CD4-positive, alpha-beta T cell treated with Interleukin-10 for 1 hour (primary cell): ENCODE results near the gene VKORC1L1.
"Not testable (repeated sequence)": the region's sequence is repeated elsewhere in the genome, so short reads cannot be mapped to it uniquely, and the experiment has no call there.

Experiments used
- DNase-seq: peaks from one replicate; pipeline ENCODE4 v3.0.0-alpha.2; 2020

The VKORC1L1 gene

DNA sequence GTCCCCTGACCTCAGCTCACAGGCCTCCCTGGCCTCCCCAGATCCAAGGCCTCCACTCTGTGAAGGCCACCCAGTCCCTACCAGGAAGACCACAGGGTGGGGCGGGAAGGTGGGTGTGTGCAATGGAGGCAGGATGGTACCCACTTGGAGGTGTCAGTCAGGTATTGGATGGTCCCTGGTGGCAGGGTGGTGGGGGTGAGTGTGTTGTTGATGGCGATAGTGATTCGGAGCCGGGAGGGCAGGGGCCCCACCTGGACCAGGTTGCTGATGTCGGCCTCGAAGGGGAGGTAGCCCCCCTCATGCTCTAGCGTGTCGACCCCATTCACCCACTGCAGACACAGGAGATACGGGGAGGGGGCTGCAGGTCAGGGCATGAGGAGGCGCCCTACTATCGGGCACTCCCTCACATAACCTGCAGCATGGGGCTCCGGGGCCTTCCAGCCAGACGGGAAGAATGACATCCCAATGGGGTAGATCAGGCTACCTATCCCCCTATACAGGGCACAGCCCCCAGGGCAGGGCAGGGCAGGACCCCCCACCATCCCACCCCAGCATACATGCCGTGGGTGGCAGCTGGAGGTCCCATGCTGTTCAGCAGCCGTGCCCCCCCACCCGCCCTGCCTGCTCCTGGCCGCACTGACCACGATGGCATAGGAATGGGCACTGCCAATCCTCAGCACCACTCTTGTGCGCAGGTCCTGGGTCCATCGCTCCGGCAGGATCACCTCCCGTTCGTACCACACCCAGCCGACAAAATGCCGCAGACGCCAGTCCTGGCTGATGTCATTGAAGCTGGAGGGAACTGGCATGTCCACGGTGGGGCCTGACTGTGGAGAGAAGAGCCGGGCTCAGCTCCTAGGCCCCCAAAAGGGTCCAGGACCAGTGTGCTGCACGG, 107.0 kb downstream of the VKORC1L1 start:
- DNase-seq, result no peak

DNA sequence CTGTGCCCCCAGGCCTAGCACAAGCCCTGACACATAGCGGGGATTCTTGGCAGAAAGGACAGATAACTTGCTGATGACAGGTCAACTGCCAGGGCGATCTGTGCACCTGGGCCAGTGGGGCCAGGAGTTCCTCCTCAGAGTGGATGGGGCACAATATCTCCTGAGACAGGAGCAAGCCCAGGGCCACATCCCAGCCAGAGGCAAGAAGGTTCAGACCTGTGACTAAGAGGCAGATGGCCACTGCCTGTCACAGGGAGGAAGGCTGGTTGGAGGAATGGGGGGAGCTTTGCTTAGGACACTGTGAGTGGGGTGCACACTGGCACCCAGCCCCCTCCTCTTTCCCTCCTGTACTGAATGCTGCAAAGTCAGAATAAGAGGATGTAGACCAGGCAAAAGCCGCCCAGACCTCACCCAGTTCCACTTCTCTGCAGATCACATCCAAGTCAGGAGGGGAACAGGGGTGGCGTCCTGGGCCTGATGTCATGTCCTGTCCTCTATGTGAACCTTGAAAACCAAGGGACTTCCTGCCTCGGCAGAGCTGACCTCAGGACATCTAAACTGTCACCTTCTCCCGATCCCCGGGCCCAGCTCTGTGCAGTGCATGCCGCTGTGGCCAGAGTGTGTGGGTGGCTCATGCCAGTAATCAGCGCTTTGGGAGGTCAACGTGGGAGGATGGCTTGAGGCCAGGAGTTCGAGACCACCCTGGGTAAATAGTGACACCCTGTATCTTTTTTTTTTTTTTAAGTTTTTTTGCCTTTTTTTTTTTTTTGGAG, 107.8 kb downstream of the VKORC1L1 start:
- peak; percentile 64 for DNase-seq

DNA sequence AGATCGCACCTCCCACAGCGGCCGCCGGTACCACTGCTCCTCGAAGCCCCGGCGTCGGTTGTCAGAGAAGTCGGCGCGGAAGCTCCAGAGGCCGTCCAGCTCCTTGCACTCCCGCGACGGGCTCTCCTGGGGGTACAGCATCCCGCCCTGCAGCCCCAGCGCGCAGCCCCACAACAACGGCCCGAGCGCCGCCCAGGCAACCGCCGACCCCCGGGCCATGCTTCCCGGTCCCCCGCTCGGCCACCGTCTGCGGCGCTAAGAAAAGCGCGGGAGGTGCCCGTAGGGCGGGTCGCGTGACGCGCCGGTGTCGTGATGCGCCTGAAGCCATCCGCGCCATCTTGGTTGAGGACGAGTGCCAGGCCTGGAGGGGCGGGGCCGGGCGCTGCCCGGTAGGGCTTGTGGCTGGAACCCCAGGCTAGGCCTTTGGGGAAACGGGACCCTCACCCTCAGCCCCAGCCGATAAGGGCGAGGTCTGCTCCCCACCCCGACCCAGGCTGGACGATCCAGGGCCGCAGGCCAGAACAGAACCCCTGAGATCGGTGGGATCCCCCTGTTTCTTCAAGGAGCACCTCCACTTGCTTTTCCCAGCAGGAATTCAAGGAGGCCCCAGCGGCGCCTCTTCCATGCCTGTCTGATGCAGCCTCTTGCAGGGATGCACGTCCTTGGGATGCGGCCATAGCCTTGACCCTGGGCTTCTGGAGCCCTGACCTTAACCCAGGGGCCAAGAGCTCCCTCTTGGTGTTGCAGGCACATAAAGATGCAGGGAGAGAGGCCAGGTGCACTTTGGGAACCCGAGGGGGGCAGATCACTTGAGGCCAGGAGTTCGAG, 109.3 kb downstream of the VKORC1L1 start, which contains the start of gene GUSB:
Gene GUSB, minus strand, starts transcription at position 249 of the 828 bp plus-strand sequence. Its CDS starts 30 bp downstream, at position 219.
- DNase-seq, result peak; percentile 92

DNA sequence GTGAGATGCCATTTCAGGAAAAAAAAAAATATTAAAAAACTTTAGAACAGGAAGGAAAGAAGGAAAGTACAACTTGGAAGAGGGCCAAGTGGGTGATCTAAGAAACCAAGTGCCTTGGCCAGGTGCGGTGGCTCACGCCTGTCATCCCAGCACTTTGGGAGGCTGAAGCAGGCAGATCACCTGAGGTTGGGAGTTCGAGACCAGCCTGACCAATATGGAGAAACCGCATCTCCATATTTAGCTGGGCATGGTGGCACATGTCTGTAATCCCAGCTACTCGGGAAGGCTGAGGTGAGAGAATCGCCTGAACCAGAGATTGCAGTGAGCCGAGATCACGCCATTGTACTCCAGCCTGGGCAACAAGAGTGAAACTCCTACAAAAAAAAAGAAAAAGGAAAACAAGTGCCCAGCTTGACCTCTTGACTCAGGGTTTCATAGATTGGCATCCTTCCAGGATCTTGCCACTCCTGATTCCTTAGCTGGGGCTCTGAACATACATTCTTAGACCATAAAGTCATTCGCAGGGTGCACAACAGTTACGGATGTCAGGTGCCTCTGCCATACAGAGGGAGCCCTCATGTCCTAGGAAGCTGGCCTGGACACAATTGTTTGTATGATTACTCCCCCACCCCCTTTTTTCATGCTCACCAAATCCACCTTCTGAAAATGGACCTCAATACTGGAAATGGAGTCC, 111.2 kb downstream of the VKORC1L1 start:
- DNase-seq, result no peak

DNA sequence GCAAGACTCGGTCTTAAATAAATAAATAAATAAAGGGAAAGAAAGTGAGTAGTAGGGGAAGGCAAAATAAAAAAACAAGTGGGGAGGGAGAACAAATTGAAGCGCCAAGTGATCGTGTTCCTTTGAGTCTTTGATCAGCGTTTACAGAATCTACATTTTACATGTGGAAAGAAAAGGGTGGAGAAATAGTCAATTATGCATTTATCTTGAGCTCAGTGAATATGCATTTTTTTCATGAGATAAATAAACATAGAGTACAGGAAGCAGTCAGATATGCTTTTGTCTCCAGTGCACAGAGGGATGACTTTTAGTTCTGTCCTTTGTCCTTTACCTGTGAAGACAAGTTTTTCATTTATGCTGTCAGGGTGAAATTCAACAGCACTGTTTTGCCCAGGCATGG, 115.2 kb downstream of the VKORC1L1 start:
- DNase-seq, result no peak

DNA sequence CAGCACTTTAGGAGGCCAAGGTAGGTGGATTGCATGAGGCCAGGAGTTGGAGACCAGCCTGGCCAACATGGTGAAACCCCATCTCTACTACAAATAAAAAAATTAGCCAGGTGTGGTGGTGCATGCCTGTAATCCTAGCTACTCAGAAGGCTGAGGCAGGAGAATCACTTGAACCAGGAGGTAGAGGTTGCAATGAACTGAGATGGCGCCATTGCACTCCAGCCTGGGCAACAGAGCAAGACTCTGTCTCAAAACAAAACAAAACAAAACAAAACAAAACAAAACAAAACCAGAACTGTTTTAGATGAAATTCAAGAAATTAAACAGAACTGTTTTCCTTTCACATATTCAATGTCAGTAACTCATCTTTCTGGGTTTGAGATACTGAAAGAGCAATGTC, 115.6 kb downstream of the VKORC1L1 start:
- not testable (repeated sequence) for DNase-seq

DNA sequence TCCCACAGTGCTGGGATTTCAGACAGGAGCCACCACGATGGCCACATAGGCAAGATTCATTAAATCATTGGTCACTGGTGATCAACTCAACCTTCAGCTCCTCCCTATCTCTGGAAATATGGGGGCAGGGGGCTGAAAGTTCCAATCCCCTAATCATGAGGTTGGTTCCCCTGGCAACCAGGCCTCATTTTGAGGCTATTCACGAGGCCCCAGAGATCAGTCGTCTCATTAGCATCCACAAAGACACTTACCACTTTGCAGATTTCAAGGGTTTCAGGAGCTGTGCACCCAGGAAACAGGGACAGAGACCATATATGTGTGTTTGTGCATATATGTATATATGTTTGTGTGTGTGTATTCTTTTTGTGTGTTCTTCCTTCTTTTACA, 116.8 kb downstream of the VKORC1L1 start:
- no peak for DNase-seq

DNA sequence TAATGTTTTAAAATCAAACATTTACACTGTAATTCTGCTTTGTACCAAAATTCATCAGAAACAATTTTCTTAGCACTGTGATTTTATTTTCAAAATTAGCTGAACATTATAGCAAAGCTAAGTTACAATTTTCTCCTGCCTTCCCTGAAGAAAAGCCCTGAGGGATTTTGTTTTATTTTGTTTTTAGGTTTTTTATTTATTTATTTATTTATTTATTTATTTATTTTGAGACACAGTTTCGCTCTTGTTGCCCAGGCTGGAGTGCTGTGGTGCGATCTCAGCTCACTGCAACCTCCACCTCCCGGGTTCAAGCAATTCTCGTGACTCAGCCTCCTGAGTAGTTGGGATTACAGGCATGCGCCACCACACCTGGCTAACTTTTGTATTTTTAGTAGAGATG, 119.0 kb downstream of the VKORC1L1 start:
- not testable (repeated sequence) for DNase-seq

DNA sequence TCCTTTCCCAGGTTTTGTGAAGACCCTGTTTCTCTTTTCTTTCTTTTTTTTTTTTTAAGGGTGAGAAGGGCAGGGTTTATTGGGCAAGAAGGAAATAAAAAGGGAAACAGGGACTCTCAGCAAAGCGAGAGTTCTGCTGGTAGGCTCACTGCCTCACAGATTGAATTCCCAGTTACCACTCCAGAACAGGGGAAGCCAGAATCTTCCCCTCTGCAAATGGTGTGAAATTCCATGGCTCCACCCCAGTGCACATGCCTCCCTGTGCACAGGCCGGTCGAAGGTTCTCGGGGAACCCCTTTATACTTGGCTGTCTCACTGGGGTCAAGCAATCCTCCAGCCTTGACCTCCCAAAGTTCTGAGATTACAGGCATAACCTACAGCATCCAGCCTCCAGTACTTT, 119.7 kb downstream of the VKORC1L1 start:
- no peak for DNase-seq

DNA sequence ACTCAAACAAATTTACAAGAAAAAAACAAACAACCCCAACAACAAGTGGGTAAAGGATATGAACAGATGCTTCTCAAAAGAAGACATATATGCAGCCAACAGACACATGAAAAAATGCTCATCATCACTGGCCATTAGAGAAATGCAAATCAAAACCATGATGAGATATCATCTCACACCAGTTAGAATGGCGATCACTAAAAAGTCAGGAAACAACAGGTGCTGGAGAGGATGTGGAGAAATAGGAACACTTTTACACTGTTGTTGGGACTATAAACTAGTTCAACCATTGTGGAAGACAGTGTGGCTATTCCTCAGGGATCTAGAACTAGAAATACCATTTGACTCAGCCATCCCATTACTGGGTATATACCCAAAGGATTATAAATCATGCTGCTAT, 122.1 kb downstream of the VKORC1L1 start:
- DNase-seq, result not testable (repeated sequence)

DNA sequence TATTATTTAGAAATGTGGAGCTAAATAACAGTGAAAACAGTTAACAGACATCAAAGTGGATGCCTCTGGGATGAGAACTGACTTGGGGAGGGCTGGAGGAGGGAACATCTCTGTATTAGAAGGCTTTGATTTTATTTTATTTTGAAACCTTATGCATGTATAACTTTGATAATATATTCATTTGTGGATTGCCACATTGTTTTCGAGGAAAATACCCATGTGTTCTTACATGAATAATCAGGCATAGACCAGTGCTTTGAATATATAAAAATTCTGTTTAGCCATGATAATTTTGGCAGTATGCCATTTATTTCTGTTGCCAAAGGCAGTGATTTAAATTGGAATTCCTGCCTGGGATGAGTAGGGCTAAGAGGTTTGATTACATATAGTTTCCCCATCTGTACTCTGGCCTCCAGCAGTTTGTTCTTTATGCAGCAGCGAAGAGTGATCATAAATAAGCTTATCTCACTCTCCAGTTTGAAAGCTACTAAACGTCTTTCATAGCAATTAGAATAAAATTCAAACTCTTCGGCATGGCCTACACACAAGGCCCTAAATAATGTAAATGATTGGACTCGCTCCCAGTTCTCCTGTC, 128.0 kb downstream of the VKORC1L1 start:
- DNase-seq, result not testable (repeated sequence)

DNA sequence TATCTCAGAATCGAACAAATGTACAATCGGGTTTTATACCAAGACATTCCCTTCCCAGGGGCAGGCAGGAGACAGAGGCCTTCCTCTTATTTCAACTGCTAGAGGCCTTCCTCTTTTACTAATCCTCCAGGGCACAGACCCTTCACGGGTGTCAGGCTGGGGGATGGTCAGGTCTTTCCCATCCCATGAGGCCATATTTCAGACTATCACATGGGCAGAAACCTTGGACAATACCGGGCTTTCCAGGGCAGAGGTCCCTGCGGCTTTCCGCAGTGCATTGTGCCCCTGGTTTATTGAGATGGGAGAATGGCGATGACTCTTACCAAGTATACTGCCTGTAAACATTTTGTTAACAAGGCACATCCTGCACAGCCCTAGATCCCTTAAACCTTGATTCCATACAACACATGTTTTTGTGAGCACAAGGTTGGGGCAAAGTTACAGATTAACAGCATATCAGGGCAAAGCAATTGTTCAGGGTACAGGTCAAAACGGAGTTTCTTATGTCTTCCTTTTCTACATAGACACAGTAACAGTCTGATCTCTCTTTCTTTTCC, 132.3 kb downstream of the VKORC1L1 start:
- DNase-seq, result not testable (repeated sequence)

DNA sequence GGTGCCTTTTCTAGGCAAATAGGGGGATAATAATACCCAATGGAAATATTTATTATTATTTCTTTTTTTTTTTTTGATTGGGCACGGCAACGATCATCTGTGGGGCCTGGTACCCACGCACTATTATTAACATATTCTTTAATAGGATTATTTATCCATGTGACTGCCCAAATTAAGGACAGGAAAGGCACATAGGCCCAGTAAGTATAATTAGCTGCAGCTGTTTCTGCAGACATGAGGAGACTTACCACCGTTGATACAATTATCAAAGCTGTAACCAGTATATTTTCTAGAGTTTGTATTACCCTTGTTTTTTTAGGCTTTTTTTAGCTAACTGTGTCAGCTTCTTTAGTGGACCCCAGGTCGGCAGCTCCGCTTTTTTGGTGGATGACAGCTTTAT, 134.4 kb downstream of the VKORC1L1 start:
- no peak for DNase-seq
